GM23338 (cell line): ENCODE data around the gene LPCAT4. TPM values are rescaled to one million over a fixed set of nuclear protein-coding genes. Genes with fewer than 3 reads are reported as not detected.
"Not testable (repeated sequence)": the region's sequence is repeated elsewhere in the genome, so short reads cannot be mapped to it uniquely, and the experiment has no call there.

Experiments used
- ATAC-seq: fragments of 200-7000 bp; cut with Tn5 transposase; 3 replicates; pipeline ENCODE4 v1.9.1; 2020
- DNase-seq: peaks from one replicate; pipeline ENCODE4 v3.0.0-alpha.2; 2015; ENCODE audit warnings: low spot score
- H2AFZ ChIP-seq: fragments of 200-600 bp; sonication (generic); 2 replicates; pipeline ENCODE4 v1.8.0; 2016; ENCODE audit warnings: antibody characterized with exemption, mild to moderate bottlenecking, moderate library complexity
- H3F3A ChIP-seq: fragments of 200-600 bp; sonication (generic); replicated peaks from 2 replicates; pipeline ENCODE4 v1.8.0; 2017; ENCODE audit warnings: antibody characterized with exemption, mixed run types, low read depth
- H3K27ac ChIP-seq: fragments of 200-600 bp; sonication (generic); 2 replicates; pipeline ENCODE4 v1.6.1; 2016; ENCODE audit warnings: low read depth
- H3K27me3 ChIP-seq: fragments of 200-600 bp; sonication (generic); 2 replicates; pipeline ENCODE4 v1.8.0; 2016; ENCODE audit warnings: mild to moderate bottlenecking, mixed run types, moderate library complexity; ENCODE audit not compliant: insufficient read depth
- H3K36me3 ChIP-seq: fragments of 200-600 bp; sonication (generic); 2 replicates; pipeline ENCODE4 v1.8.0; 2016; ENCODE audit warnings: mild to moderate bottlenecking; ENCODE audit not compliant: insufficient read depth
- H3K4me1 ChIP-seq: fragments of 200-600 bp; sonication (generic); 2 replicates; pipeline ENCODE4 v1.8.0; 2016; ENCODE audit warnings: mild to moderate bottlenecking, moderate library complexity; ENCODE audit not compliant: insufficient read depth
- H3K4me2 ChIP-seq: fragments of 200-600 bp; sonication (generic); 2 replicates; pipeline ENCODE4 v1.7.1; 2017; ENCODE audit warnings: mixed run types
- H3K4me3 ChIP-seq: fragments of 200-600 bp; sonication (generic); 2 replicates; pipeline ENCODE4 v1.6.1; 2016; ENCODE audit warnings: mixed run types
- H3K79me2 ChIP-seq: fragments of 200-600 bp; sonication (generic); replicated peaks from 2 replicates; pipeline ENCODE4 v1.8.0; 2017; ENCODE audit warnings: mild to moderate bottlenecking; ENCODE audit not compliant: insufficient read depth
- H3K9me2 ChIP-seq: fragments of 200-600 bp; sonication (generic); 2 replicates; pipeline ENCODE4 v1.8.0; 2017; ENCODE audit not compliant: insufficient read depth
- H4K20me1 ChIP-seq: fragments of 200-600 bp; sonication (generic); replicated peaks from 2 replicates; pipeline ENCODE4 v1.8.0; 2017; ENCODE audit warnings: mild to moderate bottlenecking; ENCODE audit not compliant: insufficient read depth
- H3K27ac Mint-ChIP-seq: 2 replicates; pipeline ENCODE4 v1.8.0; 2020; ENCODE audit warnings: inconsistent platforms, mild to moderate bottlenecking, moderate library complexity, mixed read lengths
- H3K27me3 Mint-ChIP-seq: 3 replicates; pipeline ENCODE4 v1.8.0; 2022; ENCODE audit warnings: low read depth, mild to moderate bottlenecking, moderate library complexity, mixed read lengths, inconsistent platforms; ENCODE audit not compliant: insufficient read depth, poor library complexity
- H3K36me3 Mint-ChIP-seq: 3 replicates; pipeline ENCODE4 v1.8.0; 2021; ENCODE audit warnings: low read depth, mild to moderate bottlenecking, inconsistent platforms, moderate library complexity, mixed read lengths
- H3K4me1 Mint-ChIP-seq: 3 replicates; pipeline ENCODE4 v1.8.0; 2020; ENCODE audit warnings: mild to moderate bottlenecking, inconsistent platforms, mixed read lengths
- H3K4me3 Mint-ChIP-seq: 3 replicates; pipeline ENCODE4 v1.8.0; 2021; ENCODE audit warnings: moderate library complexity, mild to moderate bottlenecking, inconsistent platforms, mixed read lengths
- H3K9me3 Mint-ChIP-seq: 3 replicates; pipeline ENCODE4 v1.8.0; 2020; ENCODE audit warnings: moderate library complexity, mild to moderate bottlenecking, inconsistent platforms, mixed read lengths
- CTCF ChIP-seq, 2 experiments: fragments of 200-600 bp in 1 of 2; sonication (generic) in 1 of 2; conservative IDR thresholded peaks; 2 replicates each; pipeline versions ENCODE4 v1.5.1 to v1.6.1; 2016 to 2017; ENCODE audit warnings: antibody characterized with exemption in 2 of 2, low read depth in 2 of 2, mild to moderate bottlenecking in 2 of 2, moderate library complexity in 1 of 2
- ETS1 ChIP-seq: IDR thresholded peaks from 2 replicates; pipeline ENCODE4 v1.6.1; 2016; ENCODE audit warnings: antibody characterized with exemption
- EZH2 ChIP-seq: fragments of 200-600 bp; sonication (generic); IDR thresholded peaks from one replicate; pipeline ENCODE4 v1.8.0; 2017; ENCODE audit warnings: antibody characterized with exemption, mild to moderate bottlenecking, low read depth; ENCODE audit not compliant: unreplicated experiment
- EZH2phosphoT487 ChIP-seq: fragments of 200-600 bp; sonication (generic); IDR thresholded peaks from one replicate; pipeline ENCODE4 v1.8.1; 2018; ENCODE audit warnings: antibody characterized with exemption; ENCODE audit not compliant: unreplicated experiment
- NANOG ChIP-seq: IDR thresholded peaks from 2 replicates; pipeline ENCODE4 v1.6.1; 2016; ENCODE audit warnings: antibody characterized with exemption, borderline replicate concordance
- REST ChIP-seq: IDR thresholded peaks from one replicate; pipeline ENCODE4 v1.6.1; 2018; ENCODE audit warnings: antibody characterized with exemption; ENCODE audit not compliant: unreplicated experiment
- STAT1 ChIP-seq: IDR thresholded peaks from one replicate; pipeline ENCODE4 v1.6.1; 2016; ENCODE audit warnings: antibody characterized with exemption; ENCODE audit not compliant: unreplicated experiment
- ZNF114 ChIP-seq: fragments of 250-450 bp; sonication (Bioruptor Pico); IDR thresholded peaks from 2 replicates; pipeline ENCODE4 v1.5.0; 2020; ENCODE audit warnings: mild to moderate bottlenecking, moderate library complexity
- ZNF331 ChIP-seq: fragments of 250-450 bp; sonication (Bioruptor Pico); IDR thresholded peaks from 2 replicates; pipeline ENCODE4 v1.5.0; 2020; ENCODE audit warnings: low read depth, mild to moderate bottlenecking, moderate library complexity
- polyA plus RNA-seq: library from polyadenylated mRNA; unstranded; fragments of >200 nt; fragmentation: Nextera tagmentation; extraction: Ambion mirVana; gene quantifications from 2 replicates; pipeline ENCODE4 v1.2.1, GENCODE V29; 2016
- total RNA-seq: library from RNA; depleted of rRNA; stranded (reverse); fragments of >200 nt; shearing (Covaris generic); gene quantifications from 2 replicates; pipeline ENCODE4 v1.2.3, GENCODE V29; 2014

The LPCAT4 gene
- total and polyA plus RNA-seq, 2 experiments from 2014 or later, result 36.8 to 49.1 TPM

GRCh38 chr15:34381829-34382521 is 15.0 kb upstream of the LPCAT4 start:
- DNase-seq, H3K4me3 ChIP-seq, ATAC-seq, H3K36me3 Mint-ChIP-seq, H3K27ac Mint-ChIP-seq, H3K9me2 ChIP-seq, H3K4me3 Mint-ChIP-seq, H3K4me1 Mint-ChIP-seq, H3K27ac ChIP-seq, H3K27me3 ChIP-seq, H3K4me2 ChIP-seq, H3K4me1 ChIP-seq, H3K79me2 ChIP-seq, H3K9me3 Mint-ChIP-seq, H3K36me3 ChIP-seq, H3K27me3 Mint-ChIP-seq, H2AFZ ChIP-seq, H4K20me1 ChIP-seq, H3F3A ChIP-seq: not testable (repeated sequence)

GRCh38 chr15:34380491-34380890 is 13.5 kb upstream of the LPCAT4 start:
- H3K9me3 Mint-ChIP-seq, H3K27ac ChIP-seq, H3K79me2 ChIP-seq, DNase-seq, H3K27me3 Mint-ChIP-seq, H3K36me3 ChIP-seq, H3K36me3 Mint-ChIP-seq, H3K27ac Mint-ChIP-seq, H3K4me1 ChIP-seq, H3K4me1 Mint-ChIP-seq, H3F3A ChIP-seq, H4K20me1 ChIP-seq, H3K4me2 ChIP-seq, H3K27me3 ChIP-seq, H2AFZ ChIP-seq, H3K4me3 ChIP-seq, ATAC-seq, H3K4me3 Mint-ChIP-seq, H3K9me2 ChIP-seq: not testable (repeated sequence)

GRCh38 chr15:34376856-34377255 is 9.9 kb upstream of the LPCAT4 start:
- H3K4me1 Mint-ChIP-seq, result peaks cover 12% of the 10 kb centered on the region; the same call in 2 of the 3 replicates
- H3K27ac Mint-ChIP-seq, result no peak overlapping the region
- H3K9me3 Mint-ChIP-seq, result peaks cover 22% of the 10 kb centered on the region; the same call in 2 of the 3 replicates
- ATAC-seq (no peak), DNase-seq (no peak)
- H3F3A ChIP-seq, result no peaks in the 10 kb centered on the region
- no peaks in the 10 kb centered on the region for H4K20me1 ChIP-seq
- H3K27ac ChIP-seq, result no peak overlapping the region
- H3K36me3 Mint-ChIP-seq, result peaks cover 16% of the 10 kb centered on the region
- H3K4me3 ChIP-seq, result no peak overlapping the region
- H3K27me3 Mint-ChIP-seq, result no peaks in the 10 kb centered on the region
- H2AFZ ChIP-seq, result no peak overlapping the region
- H3K4me1 ChIP-seq, result no peaks in the 10 kb centered on the region
- no peaks in the 10 kb centered on the region for H3K36me3 ChIP-seq
- H3K4me2 ChIP-seq, result 0 out of 2 replicates have a peak overlapping the region, but pooled peaks have one; percentile 34
- peaks cover 14% of the 10 kb centered on the region; the same call in 1 of the 2 replicates for H3K9me2 ChIP-seq
- no peak overlapping the region for H3K4me3 Mint-ChIP-seq
- no peaks in the 10 kb centered on the region for H3K27me3 ChIP-seq
- H3K79me2 ChIP-seq, result no peaks in the 10 kb centered on the region
- TF ChIP-seq ZNF331 (CRISPR knock-in tag) (no peak), CTCF (conservative IDR thresholded peaks at IDR 0.05; ENCODE audit: low read depth in 2 of 2) (no peak), EZH2phosphoT487 (no peak), EZH2 (no peak), REST (no peak), NANOG (no peak), STAT1 (no peak), ETS1 (no peak), ZNF114 (CRISPR knock-in tag) (no peak)
